ENCODE results near the gene B3GLCT.
"Not testable (repeated sequence)": the region's sequence is repeated elsewhere in the genome, so short reads cannot be mapped to it uniquely, and the experiment has no call there.

The B3GLCT gene

DNA sequence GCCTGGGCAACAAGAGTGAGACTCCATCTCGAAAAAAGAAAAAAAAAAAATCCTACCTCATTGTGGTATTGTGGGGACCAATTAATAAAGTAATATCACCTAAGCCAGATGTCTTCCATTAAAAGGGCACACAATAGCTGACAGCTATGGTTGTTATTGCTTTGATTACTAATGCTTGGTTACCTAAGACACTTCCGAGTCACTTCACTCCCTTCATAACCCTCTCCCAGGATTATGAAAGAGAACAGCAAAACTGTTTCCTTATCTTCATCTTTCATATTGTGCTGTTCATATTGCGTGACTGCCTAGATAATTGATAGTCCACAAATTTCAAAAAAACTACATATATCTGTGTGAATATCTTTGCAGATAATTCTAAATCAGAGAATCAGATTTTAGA lies 27.8 kb upstream of the B3GLCT start:
- in situ Hi-C loops (cut with MboI; ENCODE audit: low sequenced_read_pairs, unreplicated experiment): no loop called here
- no peak for DNase-seq (ENCODE audit: low spot score)
- no peak for TF ChIP-seq CTCF (IDR thresholded peaks at IDR 0.05; ENCODE audit: borderline replicate concordance, control extremely low read depth, extremely low read depth, insufficient read depth, missing control alignments)

GRCh38 chr13:31172535-31172934 lies 27.2 kb upstream of the B3GLCT start:
- DNase-seq (ENCODE audit: low spot score): no peak
- in situ Hi-C loops (cut with MboI; ENCODE audit: low sequenced_read_pairs, unreplicated experiment): no loop called here
- TF ChIP-seq CTCF (IDR thresholded peaks at IDR 0.05; ENCODE audit: borderline replicate concordance, control extremely low read depth, extremely low read depth, insufficient read depth, missing control alignments): no peak

DNA sequence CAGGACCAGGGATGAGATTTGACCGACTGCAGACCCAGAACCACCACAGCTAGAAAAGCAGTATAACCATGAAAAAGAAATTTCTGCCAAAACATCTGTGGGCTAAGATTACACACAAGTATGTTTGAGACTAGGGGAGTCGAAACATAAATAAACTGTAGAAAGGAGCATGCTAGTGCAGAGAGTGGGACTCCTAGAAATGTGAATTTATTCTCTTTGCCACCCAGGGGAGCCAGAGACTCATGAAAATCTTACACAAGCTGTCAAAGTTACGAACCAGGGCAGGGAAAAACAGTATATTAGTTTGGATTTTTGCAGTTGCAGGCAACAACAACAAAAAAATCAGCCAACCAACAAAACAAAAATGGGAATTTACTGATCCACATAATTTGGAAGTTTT lies 25.8 kb upstream of the B3GLCT start:
- no peak for DNase-seq (ENCODE audit: low spot score)
- TF ChIP-seq CTCF (IDR thresholded peaks at IDR 0.05; ENCODE audit: borderline replicate concordance, control extremely low read depth, extremely low read depth, insufficient read depth, missing control alignments): no peak
- in situ Hi-C loops (cut with MboI; ENCODE audit: low sequenced_read_pairs, unreplicated experiment): no loop called here

DNA sequence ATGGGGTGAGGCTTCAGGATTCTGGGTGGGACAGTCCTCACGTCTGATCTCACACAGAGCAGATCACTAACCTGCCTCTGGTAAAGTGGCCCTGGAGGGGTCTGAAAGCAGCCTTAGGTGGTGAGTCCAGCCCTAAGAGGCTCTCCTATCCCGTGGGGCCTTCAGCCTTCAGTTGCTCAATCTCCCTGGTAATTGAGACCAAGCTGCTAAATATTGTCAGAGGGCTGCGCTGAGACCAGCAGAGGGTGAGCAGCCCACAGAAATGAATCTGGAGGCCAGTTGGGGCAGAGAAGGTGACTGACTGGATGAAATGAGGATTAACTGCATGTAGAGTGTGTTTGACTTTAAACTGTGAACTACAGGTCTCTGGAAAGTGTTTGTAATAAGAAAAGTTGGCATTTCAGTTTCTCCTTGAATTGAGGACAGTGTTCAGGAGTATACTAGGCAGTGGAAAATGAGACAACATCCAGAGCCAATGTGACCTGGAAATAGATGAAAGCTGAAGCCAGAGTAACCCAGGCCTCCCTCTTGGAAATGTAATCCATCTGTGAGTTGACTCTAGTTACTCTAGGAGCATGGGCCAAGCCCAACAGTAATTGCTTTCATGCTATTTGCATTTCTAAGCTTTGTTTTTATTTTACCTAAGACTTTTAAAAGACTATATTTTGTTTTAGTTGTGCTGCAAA lies 23.8 kb upstream of the B3GLCT start:
- DNase-seq (ENCODE audit: low spot score): no peak
- in situ Hi-C loops (cut with MboI; ENCODE audit: low sequenced_read_pairs, unreplicated experiment): no loop called here
- no peak for TF ChIP-seq CTCF (IDR thresholded peaks at IDR 0.05; ENCODE audit: borderline replicate concordance, control extremely low read depth, extremely low read depth, insufficient read depth, missing control alignments)

GRCh38 chr13:31177813-31178495 lies 21.8 kb upstream of the B3GLCT start:
- in situ Hi-C loops (cut with MboI; ENCODE audit: low sequenced_read_pairs, unreplicated experiment); DNase-seq (ENCODE audit: low spot score): not testable (repeated sequence)

GRCh38 chr13:31179241-31179640 lies 20.5 kb upstream of the B3GLCT start:
- in situ Hi-C loops (cut with MboI; ENCODE audit: low sequenced_read_pairs, unreplicated experiment): no loop called here
- DNase-seq (ENCODE audit: low spot score): no peak
- no peak for TF ChIP-seq CTCF (IDR thresholded peaks at IDR 0.05; ENCODE audit: borderline replicate concordance, control extremely low read depth, extremely low read depth, insufficient read depth, missing control alignments)

GRCh38 chr13:31179754-31180153 lies 20.0 kb upstream of the B3GLCT start:
- TF ChIP-seq CTCF (IDR thresholded peaks at IDR 0.05; ENCODE audit: borderline replicate concordance, control extremely low read depth, extremely low read depth, insufficient read depth, missing control alignments): no peak
- in situ Hi-C loops (cut with MboI; ENCODE audit: low sequenced_read_pairs, unreplicated experiment): no loop called here

More at GRCh38 chr13:31179754-31180153, 20.0 kb upstream of the B3GLCT start:
- no peak for DNase-seq (ENCODE audit: low spot score)

Data from GM13976 (cell line).